NCI-H2029 treated with DMSO at 0.1 percent for 48 hours (cell line): ENCODE data around the gene ZNF598.
A peak's percentile ranks its signal among the peaks of the same experiment; 100 is the strongest.

Source experiments
- DNase-seq: peaks from one replicate; lab custom pipeline; 2025; lab: John Stamatoyannopoulos, UW

ZNF598 gene

DNA sequence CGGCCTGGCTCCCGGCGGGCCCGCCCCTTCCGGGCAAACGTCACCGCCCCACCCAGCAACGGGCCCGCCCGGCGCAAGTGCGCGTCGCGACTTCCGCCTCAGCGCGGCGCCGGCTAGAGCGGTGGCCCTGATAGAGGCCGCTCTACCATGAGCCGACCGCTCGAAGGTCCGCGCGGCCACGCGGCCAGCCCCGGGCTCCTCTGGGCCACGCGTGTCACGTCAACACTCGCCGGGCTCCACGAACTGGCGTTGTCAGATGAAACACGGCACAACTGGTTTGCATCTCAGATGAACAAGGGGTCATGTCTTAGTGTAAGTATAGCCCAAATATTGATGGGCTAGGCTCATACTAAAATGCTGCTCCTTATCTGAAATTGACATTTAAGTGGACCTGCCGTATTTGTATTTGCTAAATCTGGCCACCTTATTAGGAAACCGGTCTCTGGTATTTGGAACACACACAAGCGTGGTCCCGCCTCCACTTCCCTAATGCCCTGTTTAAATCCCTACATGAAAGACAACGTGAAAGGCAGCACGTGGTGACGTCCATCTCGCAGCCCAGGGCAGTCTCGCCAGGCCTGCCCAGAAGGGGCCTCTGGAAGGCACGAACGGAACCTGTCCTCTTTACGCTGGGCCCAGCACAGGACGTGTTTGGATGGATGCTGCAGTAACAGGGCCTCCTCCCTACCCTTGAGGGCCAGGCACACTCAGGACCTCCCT is at the start of gene ZNF598:
TSS of gene ZNF598 (minus strand) at position 31 of the 720 bp plus-strand sequence.
- peak; percentile 26 for DNase-seq

DNA sequence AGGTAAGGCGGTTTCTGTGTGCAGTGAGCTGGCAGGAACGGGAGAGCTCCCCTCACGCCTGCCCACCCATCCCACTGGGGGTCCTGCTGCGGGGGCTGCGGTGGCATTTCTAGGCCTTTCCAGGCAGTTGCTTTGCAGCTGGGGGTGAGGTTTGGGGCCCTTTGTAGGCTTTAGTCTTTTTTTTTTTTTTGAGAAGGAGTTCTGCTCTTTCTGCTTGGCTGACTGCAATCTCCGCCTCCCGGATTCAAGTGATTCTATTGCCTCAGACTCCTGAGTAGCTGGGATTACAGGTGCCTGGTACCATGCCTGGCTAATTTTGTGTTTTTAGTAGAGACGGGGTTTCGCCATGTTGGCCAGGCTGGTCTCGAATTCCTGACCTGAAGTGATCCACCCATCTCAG is 49.3 kb upstream of the ZNF598 start:
- DNase-seq, result no peak

DNA sequence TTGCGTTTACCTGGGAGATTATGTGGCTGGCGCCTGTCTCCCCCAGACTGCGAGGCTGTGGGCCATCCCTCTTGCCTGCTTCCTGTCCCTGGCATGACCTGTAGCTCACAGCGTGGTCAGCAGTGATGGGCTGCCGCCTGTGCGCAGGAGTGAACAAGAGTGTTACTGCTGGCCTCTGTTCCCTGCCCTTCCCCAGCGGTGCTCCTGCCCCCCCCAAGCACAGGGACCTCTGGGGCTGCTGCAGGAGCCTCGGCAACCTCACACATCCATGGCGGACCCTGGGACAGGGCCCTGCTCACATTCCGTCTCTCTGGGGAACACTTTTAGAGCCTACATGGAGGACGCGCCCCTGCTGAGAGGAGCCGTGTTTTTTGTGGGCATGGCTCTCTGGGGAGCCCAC is 48.8 kb upstream of the ZNF598 start:
- no peak for DNase-seq

DNA sequence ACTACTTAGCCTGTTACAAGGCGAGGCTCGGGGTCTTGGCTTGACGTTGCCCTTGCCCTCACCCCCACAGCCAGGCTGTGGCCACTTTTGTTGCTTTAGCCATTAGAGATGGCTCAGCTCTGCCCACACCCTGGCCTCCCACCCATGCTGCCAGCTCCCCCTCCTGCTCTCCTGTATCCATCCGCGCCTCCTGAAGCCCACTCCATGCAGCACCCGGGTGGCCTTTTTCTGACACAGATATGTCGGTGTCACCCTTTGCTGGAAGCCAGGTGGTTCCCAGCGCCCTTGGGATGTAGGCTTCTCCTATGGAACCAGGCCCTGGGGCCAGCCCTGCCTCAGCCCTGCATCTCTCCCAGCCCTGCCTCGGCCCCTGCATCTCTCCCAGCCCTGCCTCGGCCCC is 47.8 kb upstream of the ZNF598 start:
- no peak for DNase-seq

DNA sequence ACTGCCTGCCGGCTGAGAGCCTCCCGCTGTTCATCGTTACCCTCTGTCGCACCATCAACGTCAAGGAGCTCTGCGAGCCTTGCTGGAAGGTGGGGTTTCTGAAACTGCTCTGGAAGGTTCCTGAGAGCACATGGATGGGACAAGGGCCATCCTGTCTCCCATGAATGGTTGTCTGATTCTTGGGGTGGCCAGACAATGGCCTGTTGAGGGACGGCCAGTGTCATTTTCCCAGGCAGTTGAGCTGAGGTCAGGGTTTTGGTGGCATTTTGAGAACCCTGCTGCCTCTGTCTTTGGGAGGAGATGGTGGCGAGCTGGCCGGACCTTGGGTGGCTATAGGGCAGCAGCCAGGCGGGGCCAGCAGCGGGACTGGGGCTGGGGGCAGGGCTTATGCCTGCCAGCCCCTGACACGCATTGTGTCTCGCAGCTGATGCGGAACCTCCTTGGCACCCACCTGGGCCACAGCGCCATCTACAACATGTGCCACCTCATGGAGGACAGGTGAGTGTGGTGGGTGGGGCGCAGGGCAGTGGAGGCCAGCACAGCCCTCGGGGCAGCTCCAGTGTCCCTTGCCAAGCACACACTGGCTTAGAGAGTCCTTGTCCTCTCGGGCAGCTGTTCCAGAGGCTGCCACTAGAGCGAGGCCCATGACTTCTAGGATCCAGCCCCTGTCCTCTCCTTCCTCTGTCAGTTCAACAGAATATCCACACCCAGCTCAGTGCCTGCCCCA is 47.2 kb upstream of the ZNF598 start:
- DNase-seq, result no peak

DNA sequence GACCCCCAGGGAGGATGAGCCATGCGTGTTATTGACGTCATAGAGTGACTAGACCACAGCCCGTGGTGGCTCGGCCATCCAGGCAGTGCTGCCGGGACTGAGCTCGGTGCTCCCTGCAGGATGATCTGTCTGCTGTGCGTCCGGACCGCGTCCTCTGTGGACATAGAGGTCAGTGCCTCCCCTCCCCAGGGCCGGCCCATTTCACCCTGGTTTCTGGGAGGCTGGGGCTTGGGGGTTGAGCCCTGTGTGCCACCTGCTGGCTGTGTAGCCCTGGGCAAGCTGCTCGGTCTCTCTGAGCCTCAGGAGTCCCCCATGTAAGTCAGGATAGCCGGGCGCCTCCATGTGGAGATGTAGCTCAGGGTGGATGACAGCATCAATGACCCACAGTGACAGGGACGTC is 46.5 kb upstream of the ZNF598 start:
- DNase-seq, result no peak

DNA sequence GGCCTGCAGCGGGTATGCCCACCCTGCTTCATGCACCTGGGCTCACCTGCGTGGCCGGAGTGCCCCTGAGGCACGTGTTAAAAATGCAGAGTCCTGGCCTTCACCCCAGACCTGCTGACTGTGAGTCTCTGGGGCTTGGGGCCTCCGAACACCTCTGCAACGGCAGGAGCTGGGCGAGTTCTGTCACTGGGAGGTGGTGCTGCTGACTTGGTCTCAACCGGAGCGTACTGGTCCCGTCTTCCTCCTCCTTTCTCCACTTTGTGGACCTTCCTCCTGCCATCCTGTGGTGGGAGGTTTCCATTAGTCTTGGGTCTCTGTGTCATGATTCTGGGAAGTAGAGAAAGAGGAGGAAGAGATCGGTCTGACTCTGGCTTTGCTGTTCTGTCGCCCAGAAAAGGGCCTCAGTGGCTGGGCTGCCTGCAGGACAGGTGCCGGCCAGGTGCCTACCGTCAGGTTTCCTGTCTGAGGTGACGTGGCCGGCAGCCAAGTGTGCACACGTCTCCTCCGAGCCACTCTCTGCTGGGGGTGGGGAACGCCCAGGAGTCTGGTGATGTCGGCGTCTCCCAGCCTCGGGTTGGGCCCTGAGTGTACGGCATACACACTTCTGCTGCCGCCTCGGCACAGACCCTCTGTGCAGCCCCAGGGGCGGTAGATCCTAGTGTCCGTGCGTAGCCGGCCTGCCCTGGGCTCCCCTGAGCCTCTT is 45.1 kb upstream of the ZNF598 start:
- peak; percentile 71 for DNase-seq

DNA sequence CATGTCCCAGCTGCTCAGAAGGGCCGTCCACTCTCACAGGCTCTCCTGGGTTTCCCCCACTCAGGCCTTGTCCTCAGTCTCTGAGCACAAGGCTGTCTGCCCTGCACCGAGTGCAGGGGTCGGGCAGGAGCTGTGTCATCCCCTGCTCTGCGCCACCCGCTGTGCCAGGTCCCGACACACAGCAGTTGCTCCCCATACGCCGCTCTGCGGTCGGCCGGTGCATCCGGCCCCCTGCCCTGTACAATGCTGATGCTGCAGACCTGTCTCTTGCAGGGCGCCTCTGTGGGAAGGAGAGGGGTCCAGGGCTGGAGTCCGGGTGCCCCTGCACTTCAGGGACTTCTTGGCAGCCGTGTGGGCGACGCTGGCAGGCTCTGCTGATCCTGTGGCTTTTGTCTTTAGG is 44.3 kb upstream of the ZNF598 start:
- DNase-seq, result no peak

DNA sequence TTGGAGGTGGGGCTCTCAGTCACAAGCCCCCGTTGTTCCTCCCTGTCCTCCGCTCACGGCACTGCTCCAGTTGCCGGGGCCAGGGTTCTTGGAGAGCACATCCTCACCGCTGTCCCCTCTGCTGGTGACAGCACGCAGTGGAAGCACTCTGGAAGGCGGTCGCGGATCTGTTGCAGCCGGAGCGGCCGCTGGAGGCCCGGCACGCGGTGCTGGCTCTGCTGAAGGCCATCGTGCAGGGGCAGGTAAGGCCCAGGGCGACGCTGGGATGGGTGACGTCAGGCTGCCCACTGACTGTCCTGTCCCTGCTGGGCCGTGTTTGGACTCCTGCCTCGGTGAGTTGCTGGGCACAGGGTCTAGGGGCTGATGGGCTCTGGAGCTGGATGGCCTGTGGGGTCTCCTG is 43.6 kb upstream of the ZNF598 start:
- no peak for DNase-seq

DNA sequence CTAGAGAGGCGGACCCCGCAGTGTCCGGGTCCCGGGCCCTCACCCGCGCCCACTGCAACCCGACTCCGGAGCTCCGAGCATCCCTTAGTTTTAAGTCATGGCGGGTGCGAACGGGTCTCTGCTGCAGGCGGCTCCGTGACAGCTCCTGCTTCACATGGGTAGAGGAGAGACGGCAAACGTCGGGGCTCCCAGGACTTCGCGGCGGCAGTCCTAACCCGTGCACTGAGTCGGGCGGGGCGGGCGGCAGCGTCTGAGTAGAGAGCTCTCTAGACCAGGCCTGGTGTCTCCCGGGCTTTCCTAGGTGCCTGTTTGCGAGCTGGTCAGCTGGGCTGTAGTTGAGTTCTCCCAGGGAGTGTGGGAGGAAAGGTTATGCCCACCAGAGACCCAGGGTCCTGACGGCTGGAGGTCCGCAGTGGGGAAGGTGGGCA is 38.5 kb upstream of the ZNF598 start:
- no peak for DNase-seq

DNA sequence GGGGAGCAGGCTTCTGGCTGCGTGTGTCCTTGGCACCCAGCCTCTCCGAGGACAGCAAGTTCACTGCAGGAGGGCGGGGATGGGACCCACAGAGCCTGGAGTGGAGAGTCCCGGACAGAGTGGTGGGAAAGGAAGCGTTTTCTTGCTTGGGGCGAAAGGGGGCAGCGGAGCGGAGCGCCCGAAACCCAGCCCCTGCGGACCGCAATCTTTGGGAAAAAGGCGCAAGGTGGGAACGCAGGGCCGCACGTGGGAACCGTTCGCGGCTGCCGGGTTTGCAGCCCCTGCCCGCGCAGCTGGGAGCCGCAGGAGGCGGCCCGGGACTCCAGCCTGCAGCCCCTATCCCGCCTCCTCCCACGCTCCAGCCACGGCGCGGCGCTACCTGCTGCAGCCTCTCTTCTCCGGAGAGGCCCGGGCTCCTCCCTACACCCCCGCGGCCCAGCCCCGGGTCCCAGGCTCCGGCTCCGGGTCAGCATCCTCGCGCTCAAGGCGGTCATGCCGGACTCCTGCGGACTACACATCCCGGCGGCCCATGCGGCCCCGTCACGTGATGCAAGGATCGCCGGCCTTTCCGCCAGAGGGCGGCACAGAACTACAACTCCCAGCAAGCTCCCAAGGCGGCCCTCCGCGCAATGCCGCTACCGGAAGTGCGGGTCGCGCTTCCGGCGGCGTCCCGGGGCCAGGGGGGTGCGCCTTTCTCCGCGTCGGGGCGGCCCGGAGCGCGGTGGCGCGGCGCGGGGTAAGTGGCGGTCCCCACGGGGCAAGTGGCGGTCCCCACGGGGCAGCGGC is 37.9 kb upstream of the ZNF598 start, which contains the start of the genes NTHL1 and TSC2:
TSS of gene NTHL1 (minus strand) at position 505 of the 786 bp plus-strand sequence. CDS start at position 494, 11 bp downstream.
TSS of gene TSC2 (plus strand) at position 656 of the 786 bp plus-strand sequence. CDS start 631 bp downstream, outside the sequence.
- peak; percentile 71 for DNase-seq

DNA sequence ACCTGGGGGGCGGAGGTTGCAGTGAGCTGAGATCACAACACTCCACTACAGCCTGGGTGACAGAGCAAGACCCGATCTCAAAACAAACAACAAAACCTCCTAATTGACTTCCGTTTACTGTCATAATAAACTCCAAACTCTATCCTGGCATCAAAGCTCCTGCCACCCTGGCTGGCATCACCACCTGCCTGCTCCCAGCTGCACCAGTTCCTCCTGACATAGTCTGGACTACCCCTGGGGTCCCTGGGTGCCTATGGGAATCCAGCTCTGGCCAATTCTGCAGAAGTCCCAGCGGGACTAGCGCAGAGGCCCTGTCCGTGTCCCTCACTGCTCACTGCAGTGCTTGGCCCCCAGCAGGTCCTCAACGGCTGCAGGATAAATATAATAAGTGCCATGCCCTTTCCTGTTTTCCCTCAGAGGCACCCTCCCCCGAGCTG is 37.3 kb upstream of the ZNF598 start:
- DNase-seq, result no peak

DNA sequence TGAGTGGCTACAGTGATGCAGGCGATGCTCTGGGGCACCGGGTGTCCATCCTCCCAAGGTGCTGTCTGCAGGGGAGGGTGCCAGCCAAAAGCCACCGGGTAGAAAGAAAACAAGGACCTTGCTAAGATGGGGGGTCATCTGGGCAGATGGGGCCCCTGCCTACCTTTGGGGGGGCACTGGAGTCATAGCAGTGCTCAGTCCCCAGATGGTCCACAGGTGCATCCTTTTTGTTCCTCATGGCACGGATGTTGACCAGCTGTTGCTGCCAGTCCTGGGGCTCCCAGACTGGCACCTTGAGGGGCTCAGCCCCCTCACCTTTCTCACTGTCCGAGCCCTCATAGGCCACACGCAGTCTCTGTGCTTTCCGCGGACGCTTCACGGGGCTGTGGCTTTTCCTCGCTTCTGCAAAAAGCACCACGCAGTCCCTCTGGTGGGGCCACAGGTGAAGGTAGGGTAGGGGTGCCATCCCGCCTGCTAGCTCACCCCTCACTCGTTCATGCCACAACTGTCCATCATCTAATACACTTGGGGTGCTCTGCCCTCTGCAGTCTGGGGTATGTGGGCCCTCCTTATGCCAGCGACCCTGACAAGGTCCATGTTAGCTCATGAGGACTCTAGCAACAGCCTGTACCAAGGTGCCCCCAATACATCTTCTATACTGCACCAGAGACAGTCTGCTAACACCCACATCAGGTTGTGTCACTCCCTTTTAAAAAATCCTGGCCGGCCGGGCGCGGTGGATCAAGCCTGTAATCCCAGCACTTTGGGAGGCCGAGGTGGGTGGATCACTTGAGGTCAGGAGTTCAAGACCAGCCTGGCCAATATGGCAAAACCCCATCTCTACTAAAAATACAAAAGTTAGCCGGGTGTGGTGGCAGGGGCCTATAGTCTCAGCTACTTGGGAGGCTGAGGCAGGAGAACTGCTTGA is 36.6 kb upstream of the ZNF598 start:
- no peak for DNase-seq

DNA sequence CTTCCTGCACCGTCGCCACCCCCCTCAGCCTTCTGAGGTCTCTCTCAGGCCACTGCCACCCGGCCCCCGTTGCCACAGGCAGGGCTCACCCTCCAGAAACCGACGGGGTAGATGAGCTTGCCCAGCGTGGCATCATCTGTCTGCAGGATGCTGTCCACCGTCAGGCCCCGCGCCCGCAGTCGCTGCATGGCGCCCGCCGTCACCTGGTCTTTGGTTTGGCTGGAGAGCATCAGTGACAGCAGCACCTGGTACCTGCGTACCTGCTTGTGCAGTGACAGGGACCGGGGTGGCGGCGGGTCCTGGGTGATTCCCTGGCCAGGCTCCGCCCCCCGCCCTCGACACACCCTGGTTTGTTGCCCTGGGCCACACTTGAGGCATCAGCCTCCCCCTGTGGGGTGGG is 34.9 kb upstream of the ZNF598 start:
- no peak for DNase-seq

DNA sequence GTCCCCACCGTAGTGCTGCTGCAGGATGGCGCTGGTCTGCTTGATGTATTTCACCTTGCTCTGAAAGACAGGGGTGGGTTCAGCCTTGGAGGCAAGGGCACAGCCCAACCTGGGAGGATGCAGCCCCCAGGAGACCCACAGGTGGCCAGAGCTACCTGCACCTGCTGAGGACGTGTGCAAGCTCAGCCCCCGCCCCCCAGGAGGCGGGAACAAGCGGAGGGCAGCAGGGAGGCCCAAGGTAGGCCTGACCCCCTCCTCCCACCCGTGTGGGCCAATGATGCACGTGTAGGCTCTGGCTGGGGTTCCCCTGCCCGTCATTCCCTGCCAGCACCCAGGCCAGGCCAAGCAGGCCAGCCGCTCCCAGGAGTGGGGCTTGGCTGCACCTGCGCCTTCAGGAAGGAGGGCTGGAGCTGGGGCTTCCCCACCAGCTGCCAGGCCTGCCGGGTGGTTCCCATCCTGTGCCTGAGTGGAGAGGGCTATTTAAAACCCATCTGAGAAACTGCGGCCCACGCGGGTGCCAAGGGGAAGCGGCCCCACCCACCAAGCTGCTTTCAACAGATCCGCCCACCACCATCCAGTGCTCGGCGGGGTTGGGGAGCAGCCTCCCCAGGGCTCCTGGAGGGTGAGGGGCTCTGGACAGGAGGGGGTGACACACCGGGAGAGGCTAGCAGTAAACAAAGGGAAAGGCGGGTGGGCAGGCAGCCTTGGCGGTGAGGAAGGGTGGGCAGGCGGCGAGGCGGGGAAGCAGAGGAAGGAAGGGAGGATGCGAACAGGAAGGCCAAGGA is 34.2 kb upstream of the ZNF598 start:
- no peak for DNase-seq

DNA sequence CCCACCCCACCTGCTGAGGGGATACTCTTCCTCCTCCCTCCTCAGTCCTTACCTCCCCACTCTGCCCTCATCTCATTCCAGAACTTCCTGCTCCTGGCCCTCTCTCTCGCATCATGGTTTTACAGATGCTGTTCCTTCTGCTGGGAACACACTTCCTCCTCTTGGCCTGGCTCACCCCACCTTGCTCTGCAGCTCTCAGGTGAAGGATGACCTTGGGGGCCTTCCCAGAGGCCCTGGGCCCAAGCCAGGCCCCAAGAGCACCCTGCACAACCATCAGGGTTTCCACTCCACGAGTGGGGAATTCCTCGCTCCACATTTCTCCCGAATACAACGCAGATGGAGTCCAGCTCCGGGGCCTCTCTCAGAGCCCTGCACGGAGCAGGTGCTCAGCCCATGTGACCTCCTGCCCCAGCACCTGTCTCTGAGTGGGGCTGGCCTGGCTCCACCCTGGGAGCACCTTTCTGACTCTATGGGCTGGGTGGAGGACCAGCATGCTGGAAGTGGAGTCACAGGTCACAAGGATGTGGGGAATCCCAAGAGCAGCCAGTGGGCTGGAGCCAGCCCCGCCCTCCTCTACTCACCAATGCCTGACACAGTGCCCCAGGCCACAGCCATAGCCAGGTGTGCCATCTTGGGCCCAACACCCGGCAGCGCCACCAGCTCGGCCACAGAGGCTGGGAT is 33.5 kb upstream of the ZNF598 start:
- DNase-seq, result peak; percentile 79

DNA sequence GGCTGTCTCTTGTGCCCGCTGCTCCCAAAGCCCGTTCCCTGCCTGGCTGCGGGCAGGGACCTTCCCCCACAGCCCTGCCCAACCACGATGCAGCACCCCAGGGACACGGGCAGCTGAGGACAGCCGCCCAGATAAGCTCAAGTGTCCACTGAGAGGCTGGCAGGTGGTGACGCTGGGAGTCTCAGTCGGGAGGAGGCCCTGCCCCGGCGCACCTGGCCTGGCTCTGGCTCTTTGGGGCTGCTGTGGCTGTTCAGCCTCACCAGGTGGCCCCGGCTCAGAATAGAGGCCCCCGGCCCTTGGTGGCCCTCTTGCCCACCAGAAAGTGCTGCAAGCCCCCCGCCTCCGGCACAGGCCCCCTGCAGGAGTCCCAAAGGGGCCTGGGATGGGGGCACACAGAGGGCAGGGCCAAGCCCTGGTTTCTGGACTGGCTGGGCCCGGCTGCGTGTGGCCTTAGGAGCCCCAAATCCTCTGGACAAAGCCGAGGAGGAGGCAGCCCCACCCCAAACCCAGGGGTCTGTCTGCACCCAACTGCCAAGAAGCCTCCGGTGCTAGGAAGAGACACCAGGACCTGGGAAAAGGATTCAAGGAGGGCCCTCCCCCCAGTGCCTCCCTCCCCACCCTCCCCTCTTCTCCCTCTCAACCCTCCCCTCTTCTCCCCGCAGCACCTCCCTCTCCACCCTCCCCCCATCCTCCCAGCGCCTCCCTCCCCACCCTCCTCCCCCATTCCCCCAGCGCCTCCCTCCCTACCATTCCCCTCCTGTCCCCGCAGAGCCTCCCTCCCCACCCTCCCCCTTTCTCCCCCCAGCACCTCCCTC is 32.8 kb upstream of the ZNF598 start:
- peak; percentile 89 for DNase-seq

DNA sequence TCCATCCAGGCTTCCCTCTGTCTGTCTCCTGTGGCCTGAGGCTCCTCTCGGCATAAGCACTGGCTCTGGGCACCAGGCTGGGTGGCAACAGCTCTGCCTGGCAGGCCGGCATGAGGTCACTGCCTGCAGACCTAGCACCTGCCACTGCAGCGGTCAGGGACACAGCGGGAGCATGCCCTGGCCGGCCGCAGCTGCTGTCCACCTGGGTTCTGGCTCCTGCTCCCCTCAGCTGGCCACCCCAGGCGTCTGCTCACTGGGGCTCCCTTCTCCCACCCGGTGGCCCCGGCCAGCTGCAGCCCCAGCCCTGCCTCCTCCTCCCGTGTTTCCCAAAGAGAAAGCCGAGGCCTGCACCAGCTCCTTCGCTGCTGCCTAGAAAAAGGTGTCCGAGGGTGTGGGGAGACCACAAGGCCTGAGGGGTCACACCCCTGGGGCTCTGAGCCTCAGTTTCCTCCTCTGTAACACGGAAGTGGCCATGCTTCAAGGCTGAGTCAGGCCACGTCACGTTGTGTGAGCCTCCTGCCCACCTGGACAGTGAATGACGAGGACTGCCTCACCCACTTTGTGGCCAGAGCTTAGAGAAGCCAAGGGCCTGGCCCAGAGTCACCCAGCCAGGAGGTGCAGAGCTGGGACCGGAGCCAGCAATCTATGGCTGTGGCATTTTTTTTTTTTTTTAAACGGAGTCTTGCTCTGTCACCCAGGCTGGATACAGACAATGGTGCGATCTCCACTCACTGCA is 31.3 kb upstream of the ZNF598 start:
- DNase-seq, result peak; percentile 54
